GM12891 (cell line): ENCODE results near the gene NBPF26.
"Not testable (repeated sequence)": the region's sequence is repeated elsewhere in the genome, so short reads cannot be mapped to it uniquely, and the experiment has no call there.

Experiments
- POLR2A ChIP-seq: IDR thresholded peaks from 2 replicates; pipeline ENCODE4 v1.6.1; 2011; ENCODE audit warnings: low read depth, low read length, control low read depth
- POLR2AphosphoS5 ChIP-seq: IDR thresholded peaks from 2 replicates; pipeline ENCODE4 v1.6.1; 2011; ENCODE audit warnings: low read depth, low read length, control low read depth
- SPI1 ChIP-seq: IDR thresholded peaks from 2 replicates; pipeline ENCODE4 v1.6.1; 2011; ENCODE audit warnings: low read depth, low read length, control low read depth
- TAF1 ChIP-seq: IDR thresholded peaks from 2 replicates; pipeline ENCODE4 v1.6.1; 2011; ENCODE audit warnings: low read depth, low read length, control low read depth

- TF ChIP-seq TAF1, POLR2A, POLR2AphosphoS5, SPI1: not testable (repeated sequence)
These were observed 154.5 kb downstream of the NBPF26 start for GRCh38 chr1:120878206-120878605.
